HUES48 (cell line): ENCODE data around the gene STRA8.

Experiments
- H3K27ac ChIP-seq: one replicate; pipeline ENCODE4 v1.7.0; 2013; ENCODE audit warnings: low read depth, low read length, inconsistent platforms
- H3K27me3 ChIP-seq: 2 replicates; pipeline ENCODE4 v1.6.1; 2013; ENCODE audit warnings: mild to moderate bottlenecking, low read length; ENCODE audit not compliant: control insufficient read depth, insufficient read depth
- H3K36me3 ChIP-seq: 2 replicates; pipeline ENCODE4 v1.6.1; 2013; ENCODE audit warnings: low read length; ENCODE audit not compliant: control insufficient read depth, insufficient read depth
- H3K4me1 ChIP-seq: 2 replicates; pipeline ENCODE4 v1.6.1; 2013; ENCODE audit warnings: mild to moderate bottlenecking, low read length; ENCODE audit not compliant: control insufficient read depth, insufficient read depth
- H3K4me3 ChIP-seq: 2 replicates; pipeline ENCODE4 v1.5.1; 2013; ENCODE audit warnings: mild to moderate bottlenecking, low read depth, low read length
- H3K9ac ChIP-seq: 2 replicates; pipeline ENCODE4 v1.6.1; 2013; ENCODE audit warnings: mild to moderate bottlenecking, low read depth, low read length, moderate library complexity
- H3K9me3 ChIP-seq: 2 replicates; pipeline ENCODE4 v1.6.1; 2013; ENCODE audit warnings: low read length; ENCODE audit not compliant: control insufficient read depth, insufficient read depth

The STRA8 gene

DNA sequence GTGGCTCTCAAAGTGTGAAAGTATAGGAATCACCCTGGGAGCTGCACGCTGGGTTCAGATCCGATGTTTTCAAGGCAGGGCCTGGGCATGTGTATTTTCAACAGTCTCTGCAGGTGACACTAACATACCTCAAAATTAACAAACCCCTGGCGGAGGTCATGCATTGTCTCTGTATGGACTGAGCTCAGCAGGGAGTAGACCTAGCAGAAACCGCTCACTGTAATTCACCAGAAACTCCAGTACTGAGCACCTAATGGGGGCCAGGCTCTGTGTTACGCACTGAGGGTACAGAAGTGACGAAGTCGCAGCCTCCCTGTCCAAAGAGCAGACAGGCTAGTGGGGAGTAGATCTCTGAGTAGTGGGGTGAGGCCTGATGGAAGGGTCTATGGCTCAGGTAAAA lies 5.6 kb downstream of the STRA8 start:
- Histone ChIP-seq H3K36me3 (no peaks in the 10 kb centered on the region), H3K9me3 (no peaks in the 10 kb centered on the region), H3K4me1 (peaks cover 7% of the 10 kb centered on the region), H3K9ac (no peak overlapping the region), H3K4me3 (no peak overlapping the region), H3K27me3 (no peaks in the 10 kb centered on the region), H3K27ac (no peak overlapping the region)

DNA sequence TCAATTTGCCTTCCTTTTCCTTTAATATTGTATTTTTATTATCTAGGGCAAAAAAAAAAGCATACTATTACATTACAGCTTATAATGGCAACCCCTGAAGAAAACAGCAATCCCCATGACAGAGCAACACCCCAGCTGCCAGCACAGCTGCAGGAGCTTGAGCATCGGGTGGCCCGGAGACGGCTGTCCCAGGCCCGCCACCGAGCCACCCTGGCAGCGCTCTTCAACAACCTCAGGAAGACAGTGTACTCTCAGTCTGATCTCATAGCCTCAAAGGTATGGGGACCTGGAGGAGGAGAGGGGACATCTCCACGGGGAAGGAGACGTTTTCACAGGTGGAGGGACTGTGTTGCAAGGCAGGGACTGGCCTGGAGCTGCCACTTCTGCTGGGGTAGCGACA lies 6.8 kb downstream of the STRA8 start:
- peaks cover 7% of the 10 kb centered on the region for H3K4me1 ChIP-seq
- H3K36me3 ChIP-seq = no peaks in the 10 kb centered on the region

DNA sequence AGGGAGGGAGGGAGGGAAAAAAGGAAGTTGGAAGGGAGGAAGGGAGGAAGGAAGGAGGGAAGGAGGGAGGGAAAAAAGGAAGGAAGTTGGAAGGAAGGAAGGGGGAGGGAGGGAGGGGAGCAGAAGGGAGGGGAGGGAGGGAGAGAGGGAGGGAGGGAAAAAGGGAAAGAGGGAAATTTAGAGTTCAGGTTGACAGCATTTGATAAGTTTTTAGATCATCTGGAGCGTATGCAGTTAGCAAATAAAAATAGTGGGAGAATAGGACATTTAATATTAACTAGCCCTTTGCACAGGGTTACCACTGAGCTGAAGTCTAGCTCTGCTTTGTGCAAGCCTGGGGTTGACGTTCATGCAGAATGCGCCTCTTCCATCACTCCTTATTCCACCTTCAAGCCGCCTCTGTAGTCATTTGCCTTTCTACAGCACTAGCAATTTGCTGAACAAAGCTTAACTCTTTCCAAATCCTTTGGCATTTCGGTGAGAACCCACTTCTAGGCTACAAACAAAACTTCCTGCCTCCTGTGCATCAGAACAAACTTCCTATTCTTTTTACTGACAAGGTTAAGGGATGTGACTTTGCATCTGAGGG lies 8.6 kb downstream of the STRA8 start:
- no peaks in the 10 kb centered on the region for H3K27me3 ChIP-seq
- no peak overlapping the region for H3K27ac ChIP-seq
- H3K9ac ChIP-seq = no peak overlapping the region
- no peaks in the 10 kb centered on the region for H3K9me3 ChIP-seq
- no peak overlapping the region for H3K4me3 ChIP-seq
- peaks cover 7% of the 10 kb centered on the region for H3K4me1 ChIP-seq
- no peaks in the 10 kb centered on the region for H3K36me3 ChIP-seq

More for the DNA sequence above, 6.8 kb downstream of the STRA8 start:
- Histone ChIP-seq H3K9ac (no peak overlapping the region), H3K4me3 (no peak overlapping the region), H3K27me3 (no peaks in the 10 kb centered on the region), H3K27ac (no peak overlapping the region), H3K9me3 (no peaks in the 10 kb centered on the region)

DNA sequence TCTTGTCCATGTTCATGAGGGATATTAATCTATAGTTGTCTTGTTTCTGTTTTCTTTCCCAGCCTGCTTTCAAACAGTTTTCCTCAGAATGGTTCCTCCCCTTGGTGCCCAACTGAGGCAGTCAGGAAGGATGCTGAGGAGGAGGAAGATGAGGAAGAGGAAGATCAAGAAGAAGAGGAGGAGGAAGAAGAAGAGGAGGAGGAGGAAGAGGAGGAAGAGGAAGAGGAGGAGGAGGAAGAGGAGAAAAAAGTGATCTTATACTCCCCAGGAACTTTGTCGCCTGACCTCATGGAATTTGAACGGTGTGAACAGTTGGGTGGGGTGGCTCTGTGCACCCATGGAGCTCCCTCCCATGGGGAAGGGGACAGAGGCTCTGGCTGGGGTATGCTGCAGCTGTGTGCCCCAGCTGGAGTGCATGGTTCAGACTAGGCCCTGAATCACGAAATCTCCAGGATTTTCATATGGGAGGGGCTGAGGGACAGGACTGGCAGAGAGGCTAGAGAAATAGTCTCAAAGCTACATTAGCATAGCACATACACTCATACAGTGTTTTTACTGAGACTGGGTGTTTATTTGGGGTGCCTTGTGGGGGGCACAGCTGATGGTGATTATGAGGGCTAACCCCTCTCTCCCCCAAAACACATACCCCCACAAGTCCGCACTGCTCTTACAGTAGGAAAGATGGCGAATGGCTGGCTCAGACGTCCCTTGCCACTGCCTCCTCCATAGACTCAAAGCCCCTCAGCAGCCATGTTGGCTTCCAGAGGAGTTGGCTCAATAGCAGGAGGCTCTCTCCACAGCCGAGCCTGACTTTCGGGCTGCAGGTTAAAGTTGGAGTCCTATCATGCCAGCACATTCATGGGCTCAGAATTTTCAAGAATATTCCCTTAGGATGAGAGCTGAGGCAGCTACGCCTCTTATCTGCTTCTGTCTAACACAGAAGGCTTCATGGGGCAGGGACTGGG lies 11.9 kb downstream of the STRA8 start:
- Histone ChIP-seq H3K9me3 (no peaks in the 10 kb centered on the region), H3K9ac (no peak overlapping the region), H3K4me1 (no peaks in the 10 kb centered on the region), H3K4me3 (no peak overlapping the region), H3K36me3 (no peaks in the 10 kb centered on the region), H3K27me3 (no peaks in the 10 kb centered on the region), H3K27ac (no peak overlapping the region)

DNA sequence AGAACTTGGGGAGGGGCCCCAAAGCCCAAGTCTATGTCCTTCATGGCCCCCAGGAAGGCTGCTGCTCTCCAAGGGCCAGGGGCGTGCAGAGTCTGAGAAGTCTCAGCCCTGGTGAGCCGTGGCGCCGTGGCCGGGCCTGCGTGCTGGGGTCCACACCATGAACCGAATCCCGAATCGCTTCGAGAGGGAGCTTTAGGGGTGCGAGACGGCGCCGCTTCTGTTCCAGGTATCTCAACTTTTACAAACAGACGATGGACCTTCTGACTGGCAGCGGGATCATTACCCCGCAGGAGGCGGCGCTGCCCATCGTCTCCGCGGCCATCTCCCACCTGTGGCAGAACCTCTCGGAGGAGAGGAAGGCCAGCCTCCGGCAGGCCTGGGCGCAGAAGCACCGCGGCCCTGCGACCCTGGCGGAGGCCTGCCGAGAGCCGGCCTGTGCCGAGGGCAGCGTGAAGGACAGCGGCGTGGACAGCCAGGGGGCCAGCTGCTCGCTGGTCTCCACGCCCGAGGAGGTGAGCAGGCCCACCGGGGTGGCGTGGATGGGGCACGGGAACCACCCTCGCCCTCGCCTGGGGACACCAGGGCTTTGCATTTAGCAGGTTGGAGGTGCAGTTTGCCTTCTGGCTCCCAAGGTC lies 12.7 kb downstream of the STRA8 start:
- no peaks in the 10 kb centered on the region for H3K4me1 ChIP-seq
- no peak overlapping the region for H3K27ac ChIP-seq
- H3K9me3 ChIP-seq = no peaks in the 10 kb centered on the region
- H3K9ac ChIP-seq = no peak overlapping the region
- no peaks in the 10 kb centered on the region for H3K27me3 ChIP-seq
- H3K36me3 ChIP-seq = no peaks in the 10 kb centered on the region
- H3K4me3 ChIP-seq = no peak overlapping the region

DNA sequence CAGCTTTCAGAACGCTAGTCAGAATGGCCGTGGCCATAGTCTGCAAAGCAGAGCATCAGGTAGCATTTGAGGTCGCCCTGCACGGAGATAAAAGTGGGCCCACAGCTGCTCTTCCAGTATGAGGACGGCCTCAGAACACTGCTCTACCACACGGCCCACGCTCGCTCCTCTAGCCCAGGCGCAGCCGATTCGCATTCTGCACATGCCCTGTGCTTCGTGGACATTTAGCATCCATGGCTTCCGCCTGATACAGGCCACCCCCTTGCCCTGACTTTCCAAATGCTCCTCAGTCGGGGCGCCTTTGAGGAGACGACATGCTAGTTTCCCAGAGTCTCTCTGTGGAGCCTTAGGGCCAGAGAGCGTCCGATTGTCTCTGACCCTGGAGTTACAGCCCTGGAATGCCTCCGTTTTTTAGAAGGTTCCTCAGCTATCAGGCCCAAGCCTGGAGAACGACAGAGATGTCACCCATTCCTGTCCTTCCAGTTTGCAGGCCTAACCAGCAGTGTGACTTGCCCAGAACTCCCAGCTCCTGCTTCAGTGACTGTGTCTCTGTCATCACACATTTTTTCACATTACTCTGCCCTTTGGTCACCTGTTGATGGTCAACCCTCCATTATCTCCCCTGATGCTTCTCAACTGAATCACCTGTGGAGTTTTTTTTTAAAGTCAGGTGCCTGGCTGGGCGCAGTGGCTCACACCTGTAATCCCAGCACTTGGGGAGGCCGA lies 14.3 kb downstream of the STRA8 start:
- H3K27ac ChIP-seq = no peak overlapping the region
- H3K4me3 ChIP-seq = no peak overlapping the region
- no peaks in the 10 kb centered on the region for H3K4me1 ChIP-seq
- no peaks in the 10 kb centered on the region for H3K27me3 ChIP-seq
- H3K9me3 ChIP-seq = no peaks in the 10 kb centered on the region
- H3K9ac ChIP-seq = no peak overlapping the region
- H3K36me3 ChIP-seq = no peaks in the 10 kb centered on the region

- H3K36me3 ChIP-seq = no peaks in the 10 kb centered on the region
- H3K4me3 ChIP-seq = no peak overlapping the region
- no peaks in the 10 kb centered on the region for H3K27me3 ChIP-seq
- H3K27ac ChIP-seq = no peak overlapping the region
- H3K9ac ChIP-seq = no peak overlapping the region
- H3K4me1 ChIP-seq = no peaks in the 10 kb centered on the region
- no peaks in the 10 kb centered on the region for H3K9me3 ChIP-seq
Observed at GRCh38 chr7:135248546-135248945, 14.9 kb downstream of the STRA8 start.

GRCh38 chr7:135251496-135252391 lies 18.1 kb downstream of the STRA8 start:
- Histone ChIP-seq H3K9ac (no peak overlapping the region), H3K4me1 (no peaks in the 10 kb centered on the region), H3K9me3 (no peaks in the 10 kb centered on the region), H3K27ac (no peak overlapping the region), H3K4me3 (no peak overlapping the region), H3K36me3 (no peaks in the 10 kb centered on the region), H3K27me3 (no peaks in the 10 kb centered on the region)

DNA sequence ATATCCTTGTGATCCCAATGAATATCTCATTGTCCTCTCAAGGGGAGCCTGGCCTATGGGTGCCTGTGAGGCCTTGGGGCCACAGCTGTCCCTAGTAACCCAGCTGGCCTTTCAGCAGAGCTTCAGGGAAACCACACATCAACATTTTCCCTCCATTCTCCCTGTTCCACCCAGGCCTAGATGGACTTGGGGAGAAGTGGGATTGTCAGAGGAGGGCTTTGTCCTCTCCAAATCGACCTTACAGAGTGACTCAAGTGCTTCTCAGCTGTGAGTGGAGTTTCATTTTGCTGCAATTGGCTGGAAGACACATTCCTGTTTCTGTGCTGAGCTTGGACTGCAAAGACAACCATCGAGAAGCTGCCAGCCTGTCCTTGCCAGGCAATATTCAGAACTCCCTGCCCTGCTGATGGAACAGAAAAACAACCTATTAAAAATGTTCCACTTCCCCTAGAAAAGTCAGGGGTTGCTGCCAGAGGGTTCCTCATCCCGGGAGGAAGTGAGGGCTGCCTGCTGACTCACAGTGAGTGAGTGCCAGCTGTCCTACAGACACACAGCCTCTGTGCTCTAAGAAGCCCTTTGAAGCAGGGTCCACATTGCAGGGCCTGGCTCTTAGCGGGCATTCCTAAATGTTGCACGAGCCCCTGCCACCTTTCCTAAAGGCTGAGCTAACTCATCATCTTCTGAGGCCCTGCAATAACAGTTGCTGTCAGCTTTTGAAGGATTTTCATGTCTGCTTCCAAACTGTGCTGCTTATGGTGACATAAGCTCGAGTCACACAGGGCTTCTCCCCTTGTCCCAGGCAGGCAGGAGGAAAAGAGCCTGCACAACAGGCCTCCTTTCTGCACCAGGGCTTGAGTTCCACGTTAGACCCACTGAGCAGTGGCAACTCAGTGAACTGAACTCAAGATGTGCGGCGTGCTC lies 20.5 kb downstream of the STRA8 start:
- Histone ChIP-seq H3K36me3 (no peaks in the 10 kb centered on the region), H3K9ac (no peak overlapping the region), H3K27me3 (no peaks in the 10 kb centered on the region), H3K4me3 (no peak overlapping the region), H3K9me3 (no peaks in the 10 kb centered on the region), H3K27ac (no peak overlapping the region), H3K4me1 (no peaks in the 10 kb centered on the region)
